Prostate gland (tissue), 2 donors: Measurements from ENCODE around the gene TPCN1. TPM values are rescaled to one million over a fixed set of nuclear protein-coding genes. Genes with fewer than 3 reads are reported as not detected.

Experiments used
- DNase-seq: peaks from one replicate; pipeline ENCODE4 v3.0.0-alpha.2; 2019; ENCODE audit warnings: low spot score
- H3K27ac ChIP-seq, 2 donors: fragments of 200-600 bp; sonication (generic); 2 replicates each; pipeline ENCODE4 v1.5.1; 2017 to 2019
- H3K27me3 ChIP-seq: fragments of 200-600 bp; sonication (generic); replicated peaks from 2 replicates; pipeline ENCODE4 v1.5.1; 2019; ENCODE audit not compliant: insufficient read depth
- H3K36me3 ChIP-seq, 2 donors: fragments of 200-600 bp; sonication (generic); 1 replicate in 1 of 2; 2 replicates in 1 of 2; pipeline versions ENCODE4 v1.5.1 to v1.8.1; 2017 to 2019
- H3K4me1 ChIP-seq: fragments of 200-600 bp; sonication (generic); replicated peaks from 2 replicates; pipeline ENCODE4 v1.5.1; 2019
- H3K4me3 ChIP-seq, 2 donors: fragments of 200-600 bp; sonication (generic); 2 replicates each; pipeline ENCODE4 v1.5.1; 2017 to 2019
- H3K9me3 ChIP-seq: fragments of 200-600 bp; sonication (generic); 2 replicates; pipeline ENCODE4 v1.5.1; 2017
- CTCF ChIP-seq, 4 experiments: fragments of 200-600 bp in 2 of 4; fragments of 450-650 bp in 2 of 4; sonication (generic) in 2 of 4; IDR thresholded peaks; 1 replicate in 3 of 4; 2 replicates in 1 of 4; pipeline ENCODE4 v1.5.1; 2016 to 2019; ENCODE audit warnings: antibody characterized with exemption in 4 of 4, mild to moderate bottlenecking in 2 of 4, moderate library complexity in 2 of 4
- POLR2A ChIP-seq: fragments of 450-650 bp; IDR thresholded peaks from one replicate; pipeline ENCODE4 v1.6.1; 2016; ENCODE audit warnings: antibody characterized with exemption, mild to moderate bottlenecking
- POLR2AphosphoS5 ChIP-seq: sonication (generic); formaldehyde crosslinking; IDR thresholded peaks from one replicate; pipeline ENCODE4 v1.6.1; 2017; ENCODE audit warnings: antibody characterized with exemption
- WGBS: methylation state at CpG from one replicate; pipeline ENCODE4 v1.1.5; 2018; 5-methylcytosine and 5-hydroxymethylcytosine counted together
- intact Hi-C: fragments of 100-400 bp; cut with DNase I; formaldehyde crosslinking; loops from one replicate; pipeline ENCODE4 v1.14.2; 2022
- total RNA-seq, 2 donors: library from RNA; depleted of rRNA; stranded (reverse); fragments of >200 nt; gene quantifications; one replicate each; pipeline ENCODE4 v1.1.0, GENCODE V29; 2016

Gene TPCN1
- total RNA-seq, 2 donors from 2014 or later = 52.6 to 65.3 TPM

- Histone ChIP-seq H3K4me3 (no peak overlapping the region), H3K9me3 (no peaks in the 10 kb centered on the region), H3K4me1 (no peaks in the 10 kb centered on the region), H3K36me3 (no peaks in the 10 kb centered on the region), H3K27me3 (no peaks in the 10 kb centered on the region), H3K27ac (no peak overlapping the region)
- no peak for TF ChIP-seq POLR2AphosphoS5
- no peak for TF ChIP-seq POLR2A
- TF ChIP-seq CTCF (IDR thresholded peaks at IDR 0.05) = no peak
- 95% methylated on average over 2 of the region's 2 CpGs for whole genome bisulfite sequencing
- no peak for DNase-seq
- intact Hi-C loops = loop anchor here (10.0 kb wide), 1 partner anchor 106 kb away; the partner anchor contains the start of gene TPCN1
These were observed 109.2 kb downstream of the TPCN1 start for GRCh38 chr12:113330505-113330904.

- no peak overlapping the region for H3K4me3 ChIP-seq
- TF ChIP-seq CTCF (IDR thresholded peaks at IDR 0.05) = no peak
- no peak for TF ChIP-seq POLR2A
- no peak for TF ChIP-seq POLR2AphosphoS5
- H3K36me3 ChIP-seq = no peaks in the 10 kb centered on the region
- no peaks in the 10 kb centered on the region for H3K9me3 ChIP-seq
- H3K27ac ChIP-seq = no peak overlapping the region
- intact Hi-C loops = loop anchor here (10.0 kb wide), 1 partner anchor 108 kb away; the partner anchor contains the start of gene TPCN1
- no peak for DNase-seq
- WGBS = 83% methylated on average over 17 of the region's 17 CpGs
- H3K27me3 ChIP-seq = no peaks in the 10 kb centered on the region
- no peaks in the 10 kb centered on the region for H3K4me1 ChIP-seq
These were observed 111.6 kb downstream of the TPCN1 start for GRCh38 chr12:113332688-113333417.

GRCh38 chr12:113333418-113333750 is 112.1 kb downstream of the TPCN1 start:
- 92% methylated on average over 5 of the region's 5 CpGs for WGBS
- Histone ChIP-seq H3K36me3 (no peaks in the 10 kb centered on the region), H3K9me3 (no peaks in the 10 kb centered on the region), H3K27ac (no peak overlapping the region), H3K27me3 (no peaks in the 10 kb centered on the region), H3K4me1 (no peaks in the 10 kb centered on the region), H3K4me3 (no peak overlapping the region)
- TF ChIP-seq POLR2AphosphoS5 (no peak), CTCF (IDR thresholded peaks at IDR 0.05) (no peak), POLR2A (no peak)
- DNase-seq = no peak
- intact Hi-C loops = loop anchor here (10.0 kb wide), 1 partner anchor 109 kb away; the partner anchor contains the start of gene TPCN1

GRCh38 chr12:113333877-113334785 is 112.9 kb downstream of the TPCN1 start:
- peak overlapping the region; percentile 64 to 75 for H3K27ac ChIP-seq
- TF ChIP-seq POLR2AphosphoS5 (peak; percentile 4), POLR2A (no peak)
- H3K4me3 ChIP-seq = peak overlapping the region; percentile 65 to 83
- no peak for DNase-seq
- 31% methylated on average over 27 of the region's 27 CpGs for WGBS
- intact Hi-C loops = loop anchor here (2.0 to 10.0 kb wide), 2 partner anchors 25 to 109 kb away; partner anchors contain the start of genes PLBD2 and TPCN1
- H3K36me3 ChIP-seq = no peaks in the 10 kb centered on the region
- H3K4me1 ChIP-seq = no peaks in the 10 kb centered on the region
- no peaks in the 10 kb centered on the region for H3K27me3 ChIP-seq
- H3K9me3 ChIP-seq = no peaks in the 10 kb centered on the region
